ENCODE results near the gene SNRPA.

The SNRPA gene

GRCh38 chr19:40750874-40751537 is at the start of gene SNRPA:
SNRPA (plus strand) TSS chr19:40751203; CDS start chr19:40751409, 206 bp downstream.
- peak; percentile 93 to 95 for DNase-seq (ENCODE audit: low read depth in 2 of 2)

- no peak for DNase-seq (ENCODE audit: low read depth in 2 of 2)
Measured at GRCh38 chr19:40701758-40702157, 49.2 kb upstream of the SNRPA start.

GRCh38 chr19:40702337-40703012 is 48.5 kb upstream of the SNRPA start:
- DNase-seq (ENCODE audit: low read depth in 2 of 2) = no peak

- no peak for DNase-seq (ENCODE audit: low read depth in 2 of 2)
Measured at GRCh38 chr19:40703029-40703755, 47.8 kb upstream of the SNRPA start.

GRCh38 chr19:40704491-40705361 is 46.3 kb upstream of the SNRPA start:
- no peak for DNase-seq (ENCODE audit: low read depth in 2 of 2)

- no peak for DNase-seq (ENCODE audit: low read depth in 2 of 2)
Measured at GRCh38 chr19:40705362-40705651, 45.7 kb upstream of the SNRPA start.

GRCh38 chr19:40705950-40706619 is 44.9 kb upstream of the SNRPA start:
- no peak for DNase-seq (ENCODE audit: low read depth in 2 of 2)

- DNase-seq (ENCODE audit: low read depth in 2 of 2) = no peak
Measured at GRCh38 chr19:40707615-40708014, 43.4 kb upstream of the SNRPA start.

- no peak for DNase-seq (ENCODE audit: low read depth in 2 of 2)
Measured at GRCh38 chr19:40709817-40710216, 41.2 kb upstream of the SNRPA start.

- no peak for DNase-seq (ENCODE audit: low read depth in 2 of 2)
Measured at GRCh38 chr19:40713939-40714338, 37.1 kb upstream of the SNRPA start.

GRCh38 chr19:40714441-40715299 is 36.3 kb upstream of the SNRPA start:
- DNase-seq (ENCODE audit: low read depth in 2 of 2) = peak; percentile 87 to 89

- peak; percentile 73 to 80 for DNase-seq (ENCODE audit: low read depth in 2 of 2)
Measured at GRCh38 chr19:40716031-40716481, 34.9 kb upstream of the SNRPA start.

- DNase-seq (ENCODE audit: low read depth in 2 of 2) = peak; percentile 100
Measured at GRCh38 chr19:40716482-40717324, 34.3 kb upstream of the SNRPA start, which contains the start of the genes COQ8B and ITPKC. COQ8B (minus strand) TSS chr19:40716886; CDS start chr19:40714632, 2,254 bp downstream. ITPKC (plus strand) TSS chr19:40717112; CDS start chr19:40717136, 24 bp downstream.

GRCh38 chr19:40717325-40717879 is 33.6 kb upstream of the SNRPA start:
- no peak for DNase-seq (ENCODE audit: low read depth in 2 of 2)

GRCh38 chr19:40717880-40718773 is 32.9 kb upstream of the SNRPA start:
- DNase-seq (ENCODE audit: low read depth in 2 of 2) = no peak

- DNase-seq (ENCODE audit: low read depth in 2 of 2) = peak in 1 of 2 donors; percentile 7
Measured at GRCh38 chr19:40718774-40719391, 32.1 kb upstream of the SNRPA start.

GRCh38 chr19:40719414-40719894 is 31.5 kb upstream of the SNRPA start:
- DNase-seq (ENCODE audit: low read depth in 2 of 2) = no peak
